ENCODE results near the gene SSBP4.

- no peak for TF ChIP-seq CTCF (IDR thresholded peaks at IDR 0.05)
- no peak for TF ChIP-seq RCOR1 (IDR thresholded peaks at IDR 0.05; ENCODE audit: low read depth, low read length)
- no peak for TF ChIP-seq POLR2A (IDR thresholded peaks at IDR 0.05; ENCODE audit: low read length)
- no peak for TF ChIP-seq ATOH8 (CRISPR knock-in tag; IDR thresholded peaks at IDR 0.05; ENCODE audit: low read depth)
- TF ChIP-seq JUNB (IDR thresholded peaks at IDR 0.05) = no peak
- no peak for TF ChIP-seq MAZ (IDR thresholded peaks at IDR 0.05; ENCODE audit: borderline replicate concordance, low read depth, low read length)
- TF ChIP-seq HEYL (CRISPR knock-in tag; IDR thresholded peaks at IDR 0.05) = no peak
- TF ChIP-seq POLR2AphosphoS2 (conservative IDR thresholded peaks at IDR 0.05; ENCODE audit: low read length) = no peak
- no peak for TF ChIP-seq RARB (CRISPR knock-in tag; IDR thresholded peaks at IDR 0.05)
- no peak for TF ChIP-seq BHLHE40 (IDR thresholded peaks at IDR 0.05; ENCODE audit: low read depth, low read length)
- no peak for TF ChIP-seq RFX5 (IDR thresholded peaks at IDR 0.05)
- TF ChIP-seq REST (IDR thresholded peaks at IDR 0.05) = no peak
Measured at GRCh38 chr19:18433015-18433691, 14.0 kb downstream of the SSBP4 start.
